Ishikawa (cell line): ENCODE measurements around the gene PTGES2.

Source experiments
- CEBPB ChIP-seq: IDR thresholded peaks from 2 replicates; pipeline ENCODE4 v1.6.1; 2012
- RAD21 ChIP-seq: IDR thresholded peaks from 2 replicates; pipeline ENCODE4 v1.6.1; 2012; ENCODE audit warnings: low read depth
- TAF1 ChIP-seq: IDR thresholded peaks from 2 replicates; pipeline ENCODE4 v1.6.1; 2012; ENCODE audit warnings: low read depth, mild to moderate bottlenecking

GRCh38 chr9:128102861-128103588, 24.5 kb downstream of the PTGES2 start:
- TF ChIP-seq CEBPB, result no peak
- no peak for TF ChIP-seq TAF1
- TF ChIP-seq RAD21, result no peak
